Measurements from ENCODE around the gene VPS37C. TPM values are rescaled to one million over a fixed set of nuclear protein-coding genes. Genes with fewer than 3 reads are reported as not detected.

Gene VPS37C
- total and polyA plus RNA-seq, 9 of the 15 experiments (the other 6 are each of a cell fraction or from before 2014, with no cell fraction given): 0.62 to 29.8 (median 11.5) TPM

GRCh38 chr11:61089806-61090491 lies 71.3 kb downstream of the VPS37C start (continued):
- TF ChIP-seq CSDE1 (IDR thresholded peaks at IDR 0.05) (no peak), GATAD2A (IDR thresholded peaks at IDR 0.05) (no peak), ZNF696 (CRISPR knock-in tag; conservative IDR thresholded peaks at IDR 0.05) (no peak), ZNF431 (CRISPR knock-in tag; IDR thresholded peaks at IDR 0.05) (no peak), SMAD4 (CRISPR knock-in tag; conservative IDR thresholded peaks at IDR 0.05) (no peak), ZNF146 (CRISPR knock-in tag; IDR thresholded peaks at IDR 0.05; ENCODE audit: unreplicated experiment) (no peak), CTCF (IDR thresholded peaks at IDR 0.05 in 2 of 3, conservative IDR thresholded peaks at IDR 0.05 in 1 of 3; ENCODE audit: insufficient read depth in 2 of 3, low read depth in 1 of 3, low read length in 3 of 3) (no peak), SMARCA4 (IDR thresholded peaks at IDR 0.05) (no peak), PTRF (tag; IDR thresholded peaks at IDR 0.05) (no peak), FOXP1 (CRISPR knock-in tag; IDR thresholded peaks at IDR 0.05) (no peak)
- TF ChIP-seq, protein P1, sequence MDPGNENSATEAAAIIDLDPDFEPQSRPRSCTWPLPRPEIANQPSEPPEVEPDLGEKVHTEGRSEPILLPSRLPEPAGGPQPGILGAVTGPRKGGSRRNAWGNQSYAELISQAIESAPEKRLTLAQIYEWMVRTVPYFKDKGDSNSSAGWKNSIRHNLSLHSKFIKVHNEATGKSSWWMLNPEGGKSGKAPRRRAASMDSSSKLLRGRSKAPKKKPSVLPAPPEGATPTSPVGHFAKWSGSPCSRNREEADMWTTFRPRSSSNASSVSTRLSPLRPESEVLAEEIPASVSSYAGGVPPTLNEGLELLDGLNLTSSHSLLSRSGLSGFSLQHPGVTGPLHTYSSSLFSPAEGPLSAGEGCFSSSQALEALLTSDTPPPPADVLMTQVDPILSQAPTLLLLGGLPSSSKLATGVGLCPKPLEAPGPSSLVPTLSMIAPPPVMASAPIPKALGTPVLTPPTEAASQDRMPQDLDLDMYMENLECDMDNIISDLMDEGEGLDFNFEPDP (CRISPR knock-in tag; IDR thresholded peaks at IDR 0.05): no peak
- TF ChIP-seq, protein P2, sequence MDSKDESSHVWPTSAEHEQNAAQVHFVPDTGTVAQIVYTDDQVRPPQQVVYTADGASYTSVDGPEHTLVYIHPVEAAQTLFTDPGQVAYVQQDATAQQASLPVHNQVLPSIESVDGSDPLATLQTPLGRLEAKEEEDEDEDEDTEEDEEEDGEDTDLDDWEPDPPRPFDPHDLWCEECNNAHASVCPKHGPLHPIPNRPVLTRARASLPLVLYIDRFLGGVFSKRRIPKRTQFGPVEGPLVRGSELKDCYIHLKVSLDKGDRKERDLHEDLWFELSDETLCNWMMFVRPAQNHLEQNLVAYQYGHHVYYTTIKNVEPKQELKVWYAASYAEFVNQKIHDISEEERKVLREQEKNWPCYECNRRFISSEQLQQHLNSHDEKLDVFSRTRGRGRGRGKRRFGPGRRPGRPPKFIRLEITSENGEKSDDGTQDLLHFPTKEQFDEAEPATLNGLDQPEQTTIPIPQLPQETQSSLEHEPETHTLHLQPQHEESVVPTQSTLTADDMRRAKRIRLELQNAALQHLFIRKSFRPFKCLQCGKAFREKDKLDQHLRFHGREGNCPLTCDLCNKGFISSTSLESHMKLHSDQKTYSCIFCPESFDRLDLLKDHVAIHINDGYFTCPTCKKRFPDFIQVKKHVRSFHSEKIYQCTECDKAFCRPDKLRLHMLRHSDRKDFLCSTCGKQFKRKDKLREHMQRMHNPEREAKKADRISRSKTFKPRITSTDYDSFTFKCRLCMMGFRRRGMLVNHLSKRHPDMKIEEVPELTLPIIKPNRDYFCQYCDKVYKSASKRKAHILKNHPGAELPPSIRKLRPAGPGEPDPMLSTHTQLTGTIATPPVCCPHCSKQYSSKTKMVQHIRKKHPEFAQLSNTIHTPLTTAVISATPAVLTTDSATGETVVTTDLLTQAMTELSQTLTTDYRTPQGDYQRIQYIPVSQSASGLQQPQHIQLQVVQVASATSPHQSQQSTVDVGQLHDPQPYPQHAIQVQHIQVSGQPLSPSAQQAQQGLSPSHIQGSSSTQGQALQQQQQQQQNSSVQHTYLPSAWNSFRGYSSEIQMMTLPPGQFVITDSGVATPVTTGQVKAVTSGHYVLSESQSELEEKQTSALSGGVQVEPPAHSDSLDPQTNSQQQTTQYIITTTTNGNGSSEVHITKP (IDR thresholded peaks at IDR 0.05; ENCODE audit: partially characterized antibody): no peak
- TF ChIP-seq, protein P3, sequence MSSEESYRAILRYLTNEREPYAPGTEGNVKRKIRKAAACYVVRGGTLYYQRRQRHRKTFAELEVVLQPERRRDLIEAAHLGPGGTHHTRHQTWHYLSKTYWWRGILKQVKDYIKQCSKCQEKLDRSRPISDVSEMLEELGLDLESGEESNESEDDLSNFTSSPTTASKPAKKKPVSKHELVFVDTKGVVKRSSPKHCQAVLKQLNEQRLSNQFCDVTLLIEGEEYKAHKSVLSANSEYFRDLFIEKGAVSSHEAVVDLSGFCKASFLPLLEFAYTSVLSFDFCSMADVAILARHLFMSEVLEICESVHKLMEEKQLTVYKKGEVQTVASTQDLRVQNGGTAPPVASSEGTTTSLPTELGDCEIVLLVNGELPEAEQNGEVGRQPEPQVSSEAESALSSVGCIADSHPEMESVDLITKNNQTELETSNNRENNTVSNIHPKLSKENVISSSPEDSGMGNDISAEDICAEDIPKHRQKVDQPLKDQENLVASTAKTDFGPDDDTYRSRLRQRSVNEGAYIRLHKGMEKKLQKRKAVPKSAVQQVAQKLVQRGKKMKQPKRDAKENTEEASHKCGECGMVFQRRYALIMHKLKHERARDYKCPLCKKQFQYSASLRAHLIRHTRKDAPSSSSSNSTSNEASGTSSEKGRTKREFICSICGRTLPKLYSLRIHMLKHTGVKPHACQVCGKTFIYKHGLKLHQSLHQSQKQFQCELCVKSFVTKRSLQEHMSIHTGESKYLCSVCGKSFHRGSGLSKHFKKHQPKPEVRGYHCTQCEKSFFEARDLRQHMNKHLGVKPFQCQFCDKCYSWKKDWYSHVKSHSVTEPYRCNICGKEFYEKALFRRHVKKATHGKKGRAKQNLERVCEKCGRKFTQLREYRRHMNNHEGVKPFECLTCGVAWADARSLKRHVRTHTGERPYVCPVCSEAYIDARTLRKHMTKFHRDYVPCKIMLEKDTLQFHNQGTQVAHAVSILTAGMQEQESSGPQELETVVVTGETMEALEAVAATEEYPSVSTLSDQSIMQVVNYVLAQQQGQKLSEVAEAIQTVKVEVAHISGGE (CRISPR knock-in tag; IDR thresholded peaks at IDR 0.05): no peak
- TF ChIP-seq, protein P4, sequence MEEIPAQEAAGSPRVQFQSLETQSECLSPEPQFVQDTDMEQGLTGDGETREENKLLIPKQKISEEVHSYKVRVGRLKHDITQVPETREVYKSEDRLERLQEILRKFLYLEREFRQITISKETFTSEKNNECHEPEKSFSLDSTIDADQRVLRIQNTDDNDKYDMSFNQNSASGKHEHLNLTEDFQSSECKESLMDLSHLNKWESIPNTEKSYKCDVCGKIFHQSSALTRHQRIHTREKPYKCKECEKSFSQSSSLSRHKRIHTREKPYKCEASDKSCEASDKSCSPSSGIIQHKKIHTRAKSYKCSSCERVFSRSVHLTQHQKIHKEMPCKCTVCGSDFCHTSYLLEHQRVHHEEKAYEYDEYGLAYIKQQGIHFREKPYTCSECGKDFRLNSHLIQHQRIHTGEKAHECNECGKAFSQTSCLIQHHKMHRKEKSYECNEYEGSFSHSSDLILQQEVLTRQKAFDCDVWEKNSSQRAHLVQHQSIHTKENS (CRISPR knock-in tag; IDR thresholded peaks at IDR 0.05): no peak
